Inflammatory macrophage treated with lipopolysaccharide for 4 hours (primary cell): ENCODE data around the gene FASTK.

ENCODE experiments used
- DNase-seq: peaks from one replicate; pipeline ENCODE4 v3.0.0-alpha.2; 2020

Gene FASTK

DNA sequence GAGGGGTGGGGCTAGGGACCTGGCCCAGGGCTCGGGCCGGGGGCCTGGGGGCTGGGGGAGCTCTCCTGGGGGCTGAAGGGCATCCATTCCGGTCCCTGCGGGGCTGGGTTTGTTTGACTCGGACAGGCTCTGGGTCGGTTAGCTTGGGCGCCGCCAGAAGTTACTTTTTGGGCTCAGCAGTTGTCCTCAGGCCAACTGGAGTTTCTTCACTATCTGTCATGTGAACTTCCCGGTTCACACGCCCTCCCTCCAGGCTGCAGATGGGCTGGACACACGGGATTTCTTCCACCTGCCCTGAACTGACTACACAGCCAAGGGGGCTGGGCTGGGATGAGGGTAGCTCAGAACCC, 17.4 kb downstream of the FASTK start:
- DNase-seq: no peak

DNA sequence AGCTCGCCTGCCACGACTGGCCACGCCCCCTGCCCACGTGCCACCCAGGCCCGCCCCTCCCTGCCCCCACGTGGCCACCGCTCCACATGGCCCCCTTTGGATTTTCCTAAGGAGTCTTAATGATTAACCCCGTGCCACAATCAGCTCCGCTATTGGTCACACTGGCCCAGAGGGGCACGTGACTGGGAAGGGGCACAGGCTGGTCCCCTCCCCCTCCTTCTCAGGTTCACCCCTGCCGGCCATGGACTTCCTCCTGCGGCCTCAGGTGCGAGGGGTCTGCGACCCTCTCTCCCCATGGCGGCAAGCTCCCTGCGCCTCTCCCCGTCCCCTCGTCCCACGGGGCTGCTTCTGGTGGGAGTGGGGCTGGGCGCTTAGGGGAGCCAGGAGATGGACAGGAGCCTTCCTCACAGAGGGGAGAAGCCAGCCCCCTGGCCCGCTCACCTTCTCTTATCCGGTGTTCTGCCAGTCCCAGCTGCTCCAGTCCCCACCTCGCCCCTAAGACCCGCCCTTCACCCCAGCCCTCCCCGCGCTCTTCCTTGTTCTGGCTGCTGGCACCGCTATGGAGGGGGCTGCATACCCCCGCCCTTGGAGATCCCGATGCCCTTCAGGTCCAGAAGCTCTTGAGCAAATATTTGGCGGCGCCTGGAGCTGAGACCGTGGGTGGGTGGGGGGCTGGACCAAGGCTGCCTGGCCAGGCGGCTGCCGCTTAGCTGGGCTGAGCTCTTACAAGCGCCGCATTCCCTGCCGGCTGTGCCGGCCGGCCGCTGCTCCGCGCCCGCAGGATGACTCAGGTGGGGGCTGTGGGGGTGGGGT, 18.0 kb downstream of the FASTK start:
- no peak for DNase-seq

DNA sequence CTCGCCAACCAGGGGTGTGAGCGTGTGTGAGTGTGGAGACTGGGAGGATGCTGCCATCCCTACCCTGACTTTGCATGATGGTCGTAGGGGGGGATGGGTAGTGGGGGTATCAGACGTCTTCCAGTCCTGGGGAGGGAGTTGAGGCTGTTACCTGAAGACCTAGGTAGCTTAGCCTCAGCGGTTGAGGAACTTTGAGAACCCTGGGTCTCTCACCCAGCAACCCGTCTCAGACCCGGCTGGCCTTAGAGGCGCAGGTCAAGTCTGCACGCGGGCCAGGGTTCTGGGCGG, 18.6 kb downstream of the FASTK start:
- DNase-seq: no peak

DNA sequence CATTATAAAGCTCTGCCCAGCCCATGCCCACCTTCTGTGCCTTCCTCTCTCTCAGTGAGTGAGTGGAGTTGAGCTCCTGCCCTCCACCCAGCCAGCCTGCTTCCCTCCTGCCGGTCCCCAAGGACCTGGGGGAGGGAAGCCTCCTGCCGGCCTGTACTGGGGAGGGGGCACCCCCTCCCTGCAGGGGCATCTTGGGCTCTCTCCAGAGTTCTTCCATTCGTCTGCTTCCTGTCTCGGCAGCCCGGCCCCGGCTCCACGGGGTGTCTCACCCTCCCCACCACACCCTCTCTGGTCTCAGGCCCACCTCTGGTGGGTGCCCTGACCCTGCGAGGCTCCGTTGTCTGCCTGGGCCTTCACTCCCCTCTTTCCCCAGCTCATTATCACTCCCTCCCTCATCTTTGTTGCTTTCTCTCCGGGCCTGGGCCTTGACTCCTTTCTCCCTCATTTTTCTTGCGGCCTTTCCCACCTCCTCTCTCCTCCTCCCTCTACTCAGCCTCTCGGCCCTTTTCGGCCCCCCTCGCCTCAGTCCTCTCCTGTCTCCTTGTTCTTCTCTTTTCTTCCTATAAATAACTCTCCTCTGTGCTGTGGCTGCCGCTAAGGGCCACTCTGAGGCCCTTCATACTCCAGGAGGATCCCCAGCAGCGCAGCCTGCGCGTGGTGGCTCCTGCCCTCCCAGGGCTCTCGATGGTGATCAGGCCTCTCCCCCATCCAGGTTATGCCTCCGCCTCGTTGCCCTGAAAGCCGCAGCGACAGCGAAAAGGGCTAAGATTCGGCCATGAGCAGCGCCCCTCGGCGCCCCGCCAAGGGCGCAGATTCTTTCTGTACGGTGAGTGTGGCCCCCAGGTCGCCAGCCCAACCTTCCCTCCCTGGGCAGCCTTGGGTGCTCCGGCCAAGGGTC, 19.1 kb downstream of the FASTK start:
- no peak for DNase-seq

DNA sequence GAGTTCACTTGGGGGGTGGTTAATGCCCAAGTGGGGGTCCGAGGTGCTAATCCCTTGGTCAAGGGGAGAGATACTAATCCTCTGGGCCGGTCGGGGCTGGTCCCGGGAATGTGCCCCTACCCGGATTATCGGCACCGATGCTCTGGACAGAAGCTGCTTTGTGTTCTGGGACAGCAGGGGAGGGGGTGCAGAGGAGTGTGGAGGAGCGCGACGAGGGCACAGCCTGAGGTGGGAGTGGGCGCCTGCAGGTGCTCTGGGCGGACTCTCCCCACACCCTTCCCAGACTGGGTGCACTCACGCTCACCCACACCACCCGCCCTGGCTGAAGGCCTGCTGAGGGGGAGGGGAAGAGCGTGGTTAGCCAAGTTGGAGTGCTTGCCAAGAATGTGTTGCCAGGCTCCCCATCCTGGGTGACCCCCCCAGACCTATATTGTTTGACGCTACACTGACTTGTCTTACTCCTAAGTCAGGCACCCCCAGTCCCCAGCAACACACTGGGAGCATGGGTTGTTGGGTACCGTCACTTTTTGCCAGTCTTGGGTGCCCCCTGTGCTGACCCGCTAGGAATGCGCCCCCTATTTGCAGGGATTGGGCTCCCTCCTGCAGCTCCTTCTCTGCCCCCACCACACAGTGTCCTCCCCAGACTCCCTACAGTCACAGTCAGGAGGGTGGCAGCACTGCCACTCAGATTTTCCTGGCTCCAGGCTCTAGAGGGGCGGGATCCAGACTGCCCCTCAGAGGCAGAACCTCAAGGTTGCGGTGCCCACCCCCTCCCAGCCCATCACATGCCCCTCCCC, 20.0 kb downstream of the FASTK start:
- DNase-seq: peak; percentile 8

DNA sequence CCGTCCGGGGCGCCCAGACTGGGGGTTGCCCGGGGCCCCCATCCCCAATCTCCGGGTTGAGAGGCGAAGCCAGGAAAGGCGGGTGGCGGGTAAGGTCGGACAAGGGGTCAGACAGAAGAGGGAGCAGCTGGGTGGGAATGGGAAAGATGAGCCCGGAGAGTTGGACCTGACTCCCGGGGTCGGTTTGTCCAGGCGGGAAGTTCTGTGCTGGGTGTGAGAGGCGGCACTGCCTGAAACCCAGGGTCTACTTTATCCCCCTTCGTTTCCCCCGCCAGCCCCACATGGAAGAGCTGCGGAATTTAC, 20.5 kb downstream of the FASTK start:
- DNase-seq: no peak

DNA sequence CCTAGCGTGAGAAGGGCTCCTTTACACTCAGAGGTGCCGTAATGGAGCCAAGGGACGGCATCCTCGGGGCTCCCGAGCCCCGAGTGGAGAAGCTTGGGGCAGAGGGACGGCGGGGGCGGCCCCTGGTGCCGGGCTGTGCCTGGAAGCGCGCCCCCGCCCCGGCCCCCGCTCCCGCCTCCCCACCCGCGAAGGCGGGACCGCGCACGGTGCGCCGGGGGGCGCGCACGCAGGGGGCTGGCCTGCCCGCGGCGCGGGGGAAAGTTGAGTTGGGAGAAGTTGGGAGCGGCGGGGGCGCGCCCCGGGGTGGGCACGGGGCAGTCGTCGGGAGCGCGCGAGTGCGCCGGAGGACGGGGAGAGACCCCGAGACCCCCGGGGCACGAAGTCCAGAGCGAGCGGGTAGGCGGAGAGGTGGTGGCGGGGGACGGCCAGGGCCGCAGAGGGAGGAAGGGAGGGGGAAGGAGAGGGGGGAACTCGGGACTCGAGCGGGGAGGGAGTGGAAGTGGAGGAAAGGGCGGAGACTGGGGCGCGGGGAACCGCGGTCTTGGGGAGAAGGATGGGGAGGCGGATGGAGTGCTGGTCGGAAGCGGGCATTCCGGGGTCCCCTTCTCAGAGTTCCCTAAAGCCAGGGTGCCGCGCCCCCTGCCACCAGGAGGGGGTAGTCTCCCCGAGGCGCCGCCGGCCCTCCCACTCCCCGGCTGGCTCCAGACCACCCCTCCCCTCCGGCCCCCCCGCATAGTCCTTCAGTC, 21.1 kb downstream of the FASTK start, which contains the start of gene SLC4A2:
TSS of gene SLC4A2 (plus strand) at position 223 of the 746 bp plus-strand sequence. CDS start 2,399 bp downstream, outside the sequence.
- DNase-seq: peak; percentile 53

DNA sequence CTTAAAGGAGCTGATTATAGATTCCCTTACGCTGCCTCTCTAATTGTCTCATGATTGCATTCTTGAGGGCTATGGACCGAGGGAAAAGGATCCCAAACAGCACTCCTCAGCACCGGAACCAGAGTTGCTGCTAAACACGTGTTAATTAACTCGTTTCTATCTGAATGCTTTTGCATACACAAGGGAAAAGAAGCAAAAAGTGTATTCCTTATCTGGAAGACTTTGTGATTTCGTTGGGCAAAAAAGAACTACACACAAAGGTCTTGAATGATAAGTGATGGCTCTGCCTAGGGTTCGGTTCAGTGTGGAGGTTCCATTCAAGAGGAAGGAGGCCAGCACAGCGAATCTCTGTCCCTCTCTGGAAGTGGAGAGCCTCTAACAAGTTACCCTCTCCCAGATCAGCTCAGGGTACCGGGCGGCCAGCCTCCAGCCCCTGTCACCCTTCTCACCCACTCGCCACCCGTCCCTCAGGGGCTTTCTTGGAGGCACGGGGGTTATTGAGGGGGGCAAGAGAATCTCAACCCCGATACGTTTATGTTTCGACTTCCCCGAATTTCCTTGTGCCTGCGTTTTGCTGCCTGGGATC, 21.7 kb downstream of the FASTK start:
- DNase-seq: peak; percentile 24

DNA sequence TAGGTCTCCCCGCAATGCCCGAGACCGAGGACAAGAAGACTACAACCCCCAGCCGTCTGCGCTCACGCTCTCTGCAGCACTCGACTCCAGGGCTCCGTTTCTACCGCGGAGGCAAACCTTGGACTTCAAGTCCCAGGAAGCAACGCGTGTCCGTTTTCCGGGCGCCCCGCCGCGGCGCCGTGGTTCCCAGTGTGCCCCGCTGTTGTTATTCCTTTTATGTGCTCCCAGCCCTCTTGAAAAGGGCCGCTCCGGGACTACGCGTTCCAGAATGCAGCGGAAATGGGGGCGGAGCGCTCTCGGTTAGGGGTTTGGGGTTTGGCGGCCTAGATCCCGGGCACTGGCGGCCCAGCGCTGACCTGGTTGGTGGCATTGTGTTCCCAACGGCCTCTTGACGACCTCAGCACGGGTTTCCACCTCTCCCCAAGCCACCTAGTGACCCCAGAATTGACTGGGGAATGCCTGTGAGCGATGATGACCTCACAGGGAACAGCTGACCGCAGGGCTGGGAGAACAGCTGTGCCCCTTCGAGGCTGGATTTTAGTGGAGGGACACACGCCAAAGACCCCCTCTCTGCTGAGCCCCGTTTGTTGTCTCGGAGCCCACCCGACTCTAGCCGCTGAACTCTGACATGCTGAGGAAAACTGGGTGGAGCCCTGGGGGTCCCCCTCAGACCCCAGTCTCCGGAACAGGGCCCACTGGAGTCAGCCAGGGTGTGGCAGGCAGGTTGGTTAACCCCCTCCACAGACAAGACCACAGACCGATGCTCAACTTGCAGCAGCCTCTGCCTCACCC, 22.4 kb downstream of the FASTK start:
- DNase-seq: peak; percentile 99

DNA sequence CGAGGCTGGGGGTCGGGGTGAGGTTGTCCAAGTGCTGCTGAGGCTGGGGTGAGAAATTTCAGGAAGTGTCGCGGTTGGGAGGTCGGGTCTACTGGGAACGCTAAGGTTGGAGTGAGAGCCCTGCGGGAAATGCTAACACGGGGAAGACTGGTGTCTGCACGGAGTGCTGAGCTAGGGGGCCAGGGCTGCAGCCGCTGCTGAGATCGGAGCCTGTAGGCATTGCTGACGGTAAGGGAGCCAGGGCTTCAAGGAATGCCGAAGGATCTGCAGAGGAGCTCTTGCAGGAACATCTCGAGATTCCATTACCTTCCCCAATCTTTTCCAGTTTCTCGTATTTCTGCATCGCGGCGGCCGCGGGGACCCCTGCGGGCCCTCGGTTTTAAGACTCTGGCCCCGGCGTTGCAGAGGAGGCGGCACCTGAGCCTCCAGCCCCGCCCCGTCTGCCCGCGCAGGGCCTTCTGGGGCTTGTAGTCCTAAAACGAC, 23.1 kb downstream of the FASTK start, which contains the start of gene CDK5:
TSS of gene CDK5 (minus strand) at position 392 of the 483 bp plus-strand sequence. CDS start at position 343, 49 bp downstream.
- no peak for DNase-seq

DNA sequence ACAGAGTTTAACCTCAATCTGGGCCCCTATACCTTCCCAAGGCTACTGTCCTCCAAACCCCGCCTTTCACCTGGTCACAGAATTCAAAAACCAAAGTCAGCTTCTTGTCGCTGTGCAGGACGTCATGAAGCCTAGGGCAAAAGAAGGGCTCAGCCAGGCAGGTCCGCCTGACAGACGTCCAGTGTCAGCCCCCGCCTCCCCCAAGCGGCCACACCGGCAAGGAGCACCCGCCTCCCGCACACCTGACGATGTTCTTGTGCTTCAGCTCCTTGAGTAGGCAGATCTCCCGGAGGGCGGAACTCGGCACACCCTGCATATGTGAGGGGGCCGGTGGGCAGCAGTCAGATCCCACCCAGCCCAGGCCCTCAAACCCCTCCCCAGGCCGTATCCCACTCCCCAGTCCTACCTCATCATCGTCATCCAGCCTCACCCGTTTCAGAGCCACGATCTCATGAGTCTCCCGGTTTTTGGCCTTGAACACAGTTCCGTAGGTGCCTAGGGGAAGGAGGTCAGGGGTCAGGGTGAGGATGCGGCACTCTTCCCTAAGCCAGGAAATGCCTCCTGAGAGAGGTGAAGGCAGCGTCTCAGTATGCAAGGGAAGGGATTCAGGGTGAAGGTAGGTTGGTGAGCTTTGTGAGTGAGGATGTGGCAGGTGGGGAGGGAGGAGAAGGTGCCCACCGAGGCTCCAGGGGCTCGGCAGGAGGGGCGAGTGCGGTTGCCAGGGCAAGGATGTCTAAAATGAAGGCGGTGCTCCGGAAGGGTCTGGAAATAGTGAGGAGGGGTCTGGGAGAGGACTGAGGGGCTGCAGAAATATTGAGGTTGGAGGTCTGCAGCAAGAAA, 23.7 kb downstream of the FASTK start:
- DNase-seq: no peak

DNA sequence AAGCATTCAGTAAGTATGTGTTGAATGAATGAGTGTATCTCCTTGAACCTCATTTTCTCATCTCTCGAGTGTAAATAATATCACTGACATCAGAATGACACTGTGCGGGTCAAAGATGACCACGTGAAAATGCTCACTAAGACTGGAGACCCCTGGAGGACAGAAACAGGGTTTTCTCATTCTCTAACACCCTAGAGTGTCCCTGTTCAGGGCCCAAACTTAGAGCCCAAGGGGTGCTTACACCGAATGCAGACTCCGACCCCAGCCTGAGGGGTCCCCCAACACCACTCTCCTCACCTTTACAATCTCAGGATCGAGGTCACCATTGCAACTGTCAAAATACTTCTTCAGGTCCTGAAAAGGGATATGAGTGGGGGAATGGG, 24.3 kb downstream of the FASTK start:
- no peak for DNase-seq

DNA sequence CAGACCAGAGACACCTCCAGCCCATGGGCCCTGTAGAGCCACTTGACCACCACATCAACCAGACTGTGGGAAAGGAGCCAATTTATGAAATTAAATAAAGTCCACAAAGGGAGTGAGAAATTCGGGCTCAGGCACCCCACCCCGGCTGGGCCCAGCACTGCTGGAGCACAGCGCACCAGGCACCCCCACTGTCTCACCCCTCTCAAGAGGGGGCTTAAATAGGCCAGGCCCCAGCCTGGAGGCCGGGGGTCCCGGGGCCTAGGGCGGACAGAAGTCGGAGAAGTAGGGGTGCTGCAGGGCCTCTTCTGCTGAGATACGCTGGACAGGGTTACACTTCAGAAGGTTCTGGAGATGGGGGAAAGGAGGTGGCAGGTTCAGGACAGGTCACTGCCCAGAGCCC, 26.9 kb downstream of the FASTK start:
- no peak for DNase-seq

DNA sequence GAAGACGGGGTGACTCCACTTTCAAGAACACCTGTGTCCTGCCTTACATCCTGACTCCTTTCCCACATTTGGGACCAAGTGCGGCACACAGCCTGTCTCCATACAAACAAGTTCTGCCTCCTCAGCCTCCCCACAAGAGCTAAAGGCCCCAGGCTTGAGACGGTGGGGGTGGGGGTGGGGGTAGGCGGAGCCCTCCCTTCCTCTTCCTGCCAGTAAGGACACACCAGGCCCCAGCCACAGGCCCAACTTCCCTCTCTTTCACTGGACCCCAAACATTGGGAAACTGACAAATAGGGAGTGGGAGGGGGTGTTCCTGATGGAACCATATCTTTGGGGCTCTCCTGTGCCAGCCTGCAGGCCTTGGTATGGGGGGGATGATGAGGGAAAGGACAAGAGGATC, 27.5 kb downstream of the FASTK start:
- DNase-seq: peak; percentile 40

DNA sequence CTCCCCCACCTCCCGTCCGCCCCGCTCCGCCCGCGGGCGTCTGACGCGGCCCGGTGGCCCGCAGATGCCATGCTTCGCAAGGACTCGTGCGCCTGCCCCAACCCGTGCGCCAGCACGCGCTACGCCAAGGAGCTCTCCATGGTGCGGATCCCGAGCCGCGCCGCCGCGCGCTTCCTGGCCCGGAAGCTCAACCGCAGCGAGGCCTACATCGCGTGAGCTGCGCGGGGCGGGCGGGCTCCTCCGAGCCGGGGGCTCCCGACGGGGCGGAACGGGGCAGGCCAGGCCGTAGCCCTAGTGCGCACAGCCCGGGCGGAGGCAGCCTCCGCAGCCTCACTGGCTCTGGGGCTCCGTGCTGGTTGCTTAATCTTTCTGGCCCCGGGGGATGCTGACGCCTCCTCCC, 29.5 kb downstream of the FASTK start:
- peak; percentile 29 for DNase-seq

DNA sequence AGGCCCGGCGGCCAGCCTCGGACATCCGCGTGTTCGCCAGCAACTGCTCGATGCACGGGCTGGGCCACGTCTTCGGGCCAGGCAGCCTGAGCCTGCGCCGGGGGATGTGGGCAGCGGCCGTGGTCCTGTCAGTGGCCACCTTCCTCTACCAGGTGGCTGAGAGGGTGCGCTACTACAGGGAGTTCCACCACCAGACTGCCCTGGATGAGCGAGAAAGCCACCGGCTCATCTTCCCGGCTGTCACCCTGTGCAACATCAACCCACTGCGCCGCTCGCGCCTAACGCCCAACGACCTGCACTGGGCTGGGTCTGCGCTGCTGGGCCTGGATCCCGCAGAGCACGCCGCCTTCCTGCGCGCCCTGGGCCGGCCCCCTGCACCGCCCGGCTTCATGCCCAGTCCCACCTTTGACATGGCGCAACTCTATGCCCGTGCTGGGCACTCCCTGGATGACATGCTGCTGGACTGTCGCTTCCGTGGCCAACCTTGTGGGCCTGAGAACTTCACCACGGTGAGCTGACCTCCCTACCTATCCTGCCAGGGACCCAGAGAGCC, 31.6 kb downstream of the FASTK start:
- no peak for DNase-seq

DNA sequence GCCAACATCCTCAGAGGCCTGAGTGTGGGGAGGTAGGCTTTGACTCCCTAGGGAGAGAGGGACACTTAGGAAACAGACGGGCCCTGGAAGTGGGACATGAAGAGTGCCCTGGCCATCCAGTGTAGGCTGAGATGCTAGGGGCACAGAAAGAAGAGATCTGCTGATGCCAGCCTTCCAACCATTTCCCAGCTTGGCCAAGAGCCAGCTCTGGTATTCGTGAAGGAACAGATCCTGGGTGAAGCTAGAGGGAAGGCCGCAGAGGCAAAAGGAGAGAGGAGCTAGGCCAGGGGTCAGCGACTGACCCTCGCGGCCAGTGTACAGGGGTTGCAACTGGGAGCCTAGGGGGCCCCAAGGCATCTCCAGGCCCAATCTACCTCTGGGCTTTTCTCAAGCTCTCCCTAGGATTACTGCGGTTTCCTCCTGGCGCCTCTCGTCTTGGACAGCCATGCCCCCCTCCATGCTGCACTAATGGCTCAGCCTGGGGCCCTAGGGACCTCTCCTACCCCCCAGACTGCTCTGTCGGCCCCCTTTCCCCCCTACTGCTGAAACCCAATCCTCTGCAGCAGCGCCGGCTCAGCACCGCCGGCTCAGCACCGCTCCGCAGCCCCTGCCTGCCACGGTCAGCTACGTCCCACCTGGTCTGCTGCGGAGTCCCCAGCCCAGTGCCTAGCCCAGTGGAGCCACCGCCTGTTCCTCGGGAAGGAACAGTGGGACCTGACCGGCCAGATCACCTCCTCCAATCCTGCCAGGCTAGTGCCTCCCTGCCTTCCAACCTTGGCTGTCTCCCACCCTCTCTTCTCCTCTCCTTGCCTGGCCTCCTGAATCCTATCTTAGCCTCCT, 32.4 kb downstream of the FASTK start, which contains the start of gene ASIC3:
TSS of gene ASIC3 (plus strand) at position 556 of the 840 bp plus-strand sequence. CDS start 355 bp downstream, outside the sequence.
- no peak for DNase-seq

DNA sequence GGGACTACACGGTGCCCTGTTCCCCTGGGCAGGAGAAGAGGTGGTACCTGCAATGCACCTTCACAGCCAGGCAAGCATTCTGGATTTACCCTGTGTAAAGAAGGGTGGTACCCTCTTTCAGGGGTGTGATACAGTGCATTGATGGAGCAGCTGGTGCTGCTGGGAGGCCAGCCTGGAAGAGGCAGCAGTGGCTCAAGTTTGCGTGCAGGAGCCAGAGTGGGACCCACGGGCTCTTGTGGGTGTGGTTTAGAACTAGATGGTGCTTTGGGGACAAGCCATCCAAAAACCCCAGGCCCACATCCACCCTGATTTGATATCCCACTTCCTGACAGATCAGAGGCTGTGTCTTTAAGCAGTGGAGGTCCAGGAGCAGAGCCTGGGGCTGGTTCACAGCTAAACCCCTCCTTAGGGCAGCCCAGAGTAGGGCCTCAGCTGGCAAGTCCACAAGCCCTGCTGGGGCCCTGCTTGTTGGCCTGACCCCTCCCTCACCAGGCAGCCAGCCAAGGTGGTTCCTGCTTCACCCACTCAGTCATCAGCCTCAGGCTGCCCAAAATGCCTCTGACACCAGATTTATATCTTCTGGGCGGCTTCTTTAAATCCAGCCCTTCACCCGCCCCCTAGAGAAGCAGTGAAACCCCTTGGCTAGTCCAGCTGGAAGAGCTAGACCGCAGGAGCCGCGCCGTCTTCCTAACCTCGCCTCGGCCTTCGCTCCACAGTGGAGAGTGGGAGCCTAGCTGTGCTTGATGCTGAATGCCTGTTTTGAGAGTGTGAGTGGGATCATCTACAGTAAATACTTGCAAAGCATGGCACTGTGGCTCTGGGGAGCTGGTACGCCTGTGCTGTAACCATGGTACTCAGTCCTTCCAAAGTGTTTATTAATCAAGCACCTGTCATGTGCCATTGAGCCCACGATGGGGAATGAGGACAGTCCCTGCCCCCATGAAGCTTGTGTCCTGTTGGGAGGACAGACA, 33.7 kb downstream of the FASTK start:
- no peak for DNase-seq
